GM12891 (cell line): ENCODE data around the gene KRTAP4-6. TPM values are rescaled to one million over a fixed set of nuclear protein-coding genes. Genes with fewer than 3 reads are reported as not detected.
"Not testable (repeated sequence)": the region's sequence is repeated elsewhere in the genome, so short reads cannot be mapped to it uniquely, and the experiment has no call there.

Experiments used
- DNase-seq: peaks from one replicate; pipeline ENCODE4 v3.0.0; 2011; ENCODE audit warnings: low spot score; ENCODE audit not compliant: insufficient read length
- FAIRE-seq: peaks from 2 replicates; lab custom pipeline; 2011; peaks lifted over from hg19 to GRCh38; lab: Jason Lieb, UNC
- PAX5 ChIP-seq: IDR thresholded peaks from 2 replicates; pipeline ENCODE4 v1.6.1; 2011; ENCODE audit warnings: low read length, moderate library complexity, mild to moderate bottlenecking; ENCODE audit not compliant: insufficient read depth, severe bottlenecking
- POLR2A ChIP-seq: IDR thresholded peaks from 2 replicates; pipeline ENCODE4 v1.6.1; 2011; ENCODE audit warnings: low read depth, low read length, control low read depth
- POLR2AphosphoS5 ChIP-seq: IDR thresholded peaks from 2 replicates; pipeline ENCODE4 v1.6.1; 2011; ENCODE audit warnings: low read depth, low read length, control low read depth
- POU2F2 ChIP-seq: IDR thresholded peaks from 2 replicates; pipeline ENCODE4 v1.6.1; 2011; ENCODE audit warnings: low read depth, mild to moderate bottlenecking, control low read depth, low read length, moderate library complexity
- SPI1 ChIP-seq: IDR thresholded peaks from 2 replicates; pipeline ENCODE4 v1.6.1; 2011; ENCODE audit warnings: low read depth, low read length, control low read depth
- TAF1 ChIP-seq: IDR thresholded peaks from 2 replicates; pipeline ENCODE4 v1.6.1; 2011; ENCODE audit warnings: low read depth, low read length, control low read depth
- polyA plus RNA-seq: library from polyadenylated mRNA; unstranded; fragments of >200 nt; gene quantifications from one replicate; pipeline ENCODE4 v1.2.1, GENCODE V29; 2012; ENCODE audit warnings: low read depth, missing spikeins, inconsistent platforms; ENCODE audit not compliant: missing spikeins

Gene KRTAP4-6
- polyA plus RNA-seq, result not detected

DNA sequence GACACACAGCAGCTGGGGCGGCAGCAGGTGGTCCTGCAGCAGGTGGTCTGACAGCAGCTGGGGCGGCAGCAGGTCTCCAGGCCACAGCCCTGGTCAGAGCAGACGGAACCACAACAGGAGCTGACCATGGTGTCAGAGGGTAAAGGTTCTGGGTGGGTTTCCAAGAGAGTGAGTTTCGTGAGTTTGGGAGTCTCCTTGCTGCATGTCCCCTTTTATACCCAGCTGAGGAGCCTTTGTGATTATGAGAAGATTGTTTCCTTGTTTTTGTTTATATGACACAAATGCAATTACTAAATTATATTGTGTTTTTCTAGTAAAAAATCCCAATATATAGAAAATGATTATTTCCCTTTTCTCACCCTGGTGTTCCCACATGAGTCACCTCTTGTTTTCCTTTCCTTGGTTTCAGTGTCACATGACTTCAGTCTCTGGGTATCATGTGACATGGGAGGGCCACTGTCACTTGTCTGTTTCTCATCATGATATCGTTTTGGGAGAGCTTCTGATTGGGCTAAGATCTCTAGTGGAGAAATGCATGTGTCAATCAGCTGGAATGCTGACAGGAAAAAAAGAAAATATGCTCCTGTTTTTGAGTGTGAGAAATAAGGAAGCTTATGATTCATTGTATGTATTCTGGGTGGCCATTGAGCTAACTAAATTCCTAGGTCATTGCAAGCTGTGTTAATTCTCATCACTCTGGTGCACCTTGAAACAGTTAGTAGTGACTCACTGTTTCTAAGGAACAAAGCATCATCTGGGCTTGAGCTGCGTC, at the start of gene KRTAP4-6:
Gene KRTAP4-6, minus strand, starts transcription at position 185 of the 772 bp plus-strand sequence. Its CDS starts 57 bp downstream, at position 128.
- FAIRE-seq (no peak), DNase-seq (no peak)
- TF ChIP-seq PAX5, result no peak
- TF ChIP-seq TAF1, result no peak
- TF ChIP-seq SPI1, result no peak
- TF ChIP-seq POU2F2, result no peak
- no peak for TF ChIP-seq POLR2AphosphoS5
- no peak for TF ChIP-seq POLR2A

GRCh38 chr17:41189837-41190318, 49.5 kb upstream of the KRTAP4-6 start, which contains the start of gene KRTAP9-1:
TSS of gene KRTAP9-1 (plus strand) at chr17:41189887. CDS start at chr17:41189887, 0 bp downstream.
- not testable (repeated sequence) for FAIRE-seq, DNase-seq

DNA sequence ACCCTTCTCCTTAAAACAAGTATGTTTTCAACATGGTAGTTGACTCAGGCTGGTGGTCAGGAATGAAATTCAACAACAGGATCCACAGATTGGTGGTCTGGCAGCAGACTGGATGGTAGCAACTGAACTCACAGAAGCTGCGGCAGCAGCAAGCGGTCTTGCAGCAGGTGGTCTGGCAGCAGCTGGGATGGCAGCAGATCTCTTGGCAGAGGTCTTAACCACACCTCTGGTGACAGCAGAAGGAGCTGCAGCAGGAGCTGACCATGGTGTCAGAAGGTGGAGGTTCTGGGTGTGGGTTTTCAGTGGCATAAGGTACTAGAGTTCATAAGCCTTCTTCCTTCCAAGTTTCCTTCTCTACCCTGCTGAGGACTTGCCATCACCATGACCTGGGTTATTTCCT, 46.5 kb upstream of the KRTAP4-6 start:
- FAIRE-seq, result no peak
- no peak for DNase-seq
- TF ChIP-seq POU2F2 (no peak), POLR2A (no peak), POLR2AphosphoS5 (no peak), TAF1 (no peak), PAX5 (no peak), SPI1 (no peak)

- no peak for FAIRE-seq
Measured at GRCh38 chr17:41185001-41185400, 44.7 kb upstream of the KRTAP4-6 start.

DNA sequence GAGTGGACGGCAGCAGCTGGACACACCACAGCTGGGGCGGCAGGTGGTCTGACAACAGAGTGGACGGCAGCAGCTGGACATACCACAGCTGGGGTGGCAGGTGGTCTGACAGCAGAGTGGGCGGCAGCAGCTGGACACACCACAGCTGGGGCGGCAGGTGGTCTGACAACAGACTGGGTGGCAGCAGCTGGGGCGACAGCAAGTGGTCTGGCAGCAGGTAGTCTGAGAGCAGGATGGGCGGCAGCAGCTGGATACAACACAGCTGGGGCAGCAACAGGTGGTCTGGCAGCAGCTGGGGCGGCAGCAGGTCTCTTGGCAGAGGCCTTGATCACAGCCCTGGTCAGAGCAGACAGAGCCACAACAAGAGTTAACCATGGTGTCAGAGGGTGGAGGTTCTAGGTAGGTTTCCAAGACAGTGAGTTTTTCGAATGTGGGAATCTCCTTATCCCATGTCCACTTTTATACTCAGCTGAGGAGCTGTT, 44.2 kb upstream of the KRTAP4-6 start, which contains the start of gene KRTAP4-1:
Gene KRTAP4-1, minus strand, starts transcription at position 432 of the 482 bp plus-strand sequence. Its CDS starts 57 bp downstream, at position 375.
- FAIRE-seq (no peak), DNase-seq (no peak)
- no peak for TF ChIP-seq SPI1

More at GRCh38 chr17:41185001-41185400, 44.7 kb upstream of the KRTAP4-6 start:
- TF ChIP-seq POLR2A (no peak), PAX5 (no peak), POLR2AphosphoS5 (no peak), POU2F2 (no peak)
- no peak for DNase-seq

DNA sequence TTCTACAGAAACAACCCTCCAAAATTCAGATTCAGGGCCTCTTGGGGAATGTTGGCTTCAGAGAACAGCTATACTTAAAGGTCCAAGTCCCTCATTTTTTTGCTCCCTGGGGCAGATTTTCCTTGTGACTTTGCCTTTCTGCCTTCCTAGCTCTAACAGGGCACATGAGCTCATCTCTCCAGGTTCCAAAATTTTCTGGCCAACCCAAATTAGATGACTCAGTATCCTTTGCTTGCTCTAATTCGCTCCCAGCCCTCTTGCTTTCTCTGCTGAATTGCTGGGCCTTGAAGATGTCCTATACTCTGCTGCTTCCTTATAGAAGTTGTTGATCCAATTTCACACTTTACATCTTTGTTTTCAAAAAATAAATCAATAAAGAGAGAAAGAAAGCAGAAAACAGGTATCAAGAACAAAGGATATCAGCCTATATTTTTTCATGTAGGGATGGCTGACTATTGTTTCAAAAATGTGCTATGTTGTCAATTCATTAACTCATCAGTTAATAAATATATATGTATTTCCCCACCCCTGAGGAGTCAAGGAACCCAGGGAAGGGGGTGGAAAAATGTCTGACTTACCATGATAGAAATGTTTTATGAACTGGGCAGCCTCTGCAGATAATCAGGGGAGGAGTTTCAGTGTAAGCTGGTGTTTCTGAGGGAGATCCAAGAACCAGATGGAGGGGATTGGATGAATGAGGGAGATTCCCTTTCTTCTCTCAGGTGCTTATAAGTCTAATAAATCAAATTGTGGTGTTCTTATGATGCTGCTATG, 38.7 kb upstream of the KRTAP4-6 start:
- no peak for TF ChIP-seq POLR2AphosphoS5
- no peak for TF ChIP-seq POU2F2
- TF ChIP-seq TAF1, result no peak
- TF ChIP-seq SPI1, result no peak
- TF ChIP-seq POLR2A, result no peak
- TF ChIP-seq PAX5, result no peak
- FAIRE-seq (no peak), DNase-seq (no peak)

GRCh38 chr17:41178341-41178740, 38.0 kb upstream of the KRTAP4-6 start:
- no peak for FAIRE-seq
- TF ChIP-seq POLR2AphosphoS5 (no peak), PAX5 (no peak), SPI1 (no peak), POU2F2 (no peak), POLR2A (no peak), TAF1 (no peak)
- DNase-seq, result no peak

DNA sequence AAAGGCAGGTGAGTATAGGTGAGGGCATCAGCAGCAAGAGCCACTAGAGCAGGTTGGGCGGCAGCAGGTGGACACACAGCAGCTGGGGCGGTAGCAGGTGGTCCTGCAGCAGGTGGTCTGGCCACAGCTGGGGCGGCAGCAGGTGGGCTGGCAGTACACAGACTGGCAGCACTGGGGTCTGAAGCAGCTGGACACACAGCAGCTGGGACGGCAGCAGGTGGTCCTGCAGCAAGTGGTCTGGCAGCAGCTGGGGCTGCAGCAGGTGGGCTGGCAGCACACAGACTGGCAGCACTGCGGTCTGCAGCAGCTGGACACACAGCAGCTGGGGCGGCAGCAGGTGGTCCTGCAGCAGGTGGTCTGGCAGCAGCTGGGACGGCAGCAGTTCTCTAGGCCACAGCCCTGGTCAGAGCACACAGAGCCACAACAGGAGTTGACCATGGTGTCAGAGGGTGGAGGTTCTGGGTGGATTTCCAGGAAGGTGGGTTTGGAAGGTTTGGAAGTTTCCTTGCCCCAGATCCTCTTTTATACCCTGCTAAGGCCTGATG, 37.5 kb upstream of the KRTAP4-6 start, which contains the start of gene KRTAP4-2:
Gene KRTAP4-2, minus strand, starts transcription at position 495 of the 545 bp plus-strand sequence. Its CDS starts 57 bp downstream, at position 438.
- no peak for FAIRE-seq
- TF ChIP-seq TAF1 (no peak), PAX5 (no peak), POLR2A (no peak), SPI1 (no peak), POU2F2 (no peak), POLR2AphosphoS5 (no peak)
- no peak for DNase-seq

DNA sequence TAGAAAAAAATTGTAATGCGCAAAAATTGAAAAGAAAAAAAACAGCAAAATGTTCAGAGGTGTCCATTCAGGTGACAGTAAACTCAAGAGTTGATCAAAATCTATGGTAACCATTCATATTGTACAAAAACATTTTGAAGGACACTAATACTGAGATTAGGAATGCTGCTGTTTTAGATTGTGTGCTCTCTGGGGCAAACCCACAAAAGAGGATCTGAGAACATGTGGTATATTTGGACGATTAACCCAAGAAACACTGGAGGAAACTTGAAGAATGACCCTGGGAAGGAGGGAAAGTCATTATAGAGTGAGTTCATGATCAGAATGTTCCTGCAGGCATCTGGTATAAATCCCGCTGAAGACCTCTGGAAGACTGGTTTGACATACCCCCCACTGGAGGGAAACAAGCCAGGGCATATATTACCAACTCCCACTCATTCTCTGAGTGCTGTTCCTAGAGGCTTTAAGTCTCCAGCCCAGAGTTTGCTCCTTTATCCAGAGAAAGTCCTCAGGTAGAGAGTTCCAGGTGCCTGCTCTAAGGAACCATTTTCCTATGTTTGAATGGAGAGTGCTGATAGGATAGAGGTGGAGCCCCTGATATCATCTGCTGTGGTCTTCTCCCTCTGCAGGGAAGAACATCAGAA, 36.5 kb upstream of the KRTAP4-6 start:
- no peak for TF ChIP-seq POLR2A
- TF ChIP-seq SPI1, result peak; percentile 88
- TF ChIP-seq POLR2AphosphoS5, result no peak
- DNase-seq, result no peak
- no peak for FAIRE-seq

DNA sequence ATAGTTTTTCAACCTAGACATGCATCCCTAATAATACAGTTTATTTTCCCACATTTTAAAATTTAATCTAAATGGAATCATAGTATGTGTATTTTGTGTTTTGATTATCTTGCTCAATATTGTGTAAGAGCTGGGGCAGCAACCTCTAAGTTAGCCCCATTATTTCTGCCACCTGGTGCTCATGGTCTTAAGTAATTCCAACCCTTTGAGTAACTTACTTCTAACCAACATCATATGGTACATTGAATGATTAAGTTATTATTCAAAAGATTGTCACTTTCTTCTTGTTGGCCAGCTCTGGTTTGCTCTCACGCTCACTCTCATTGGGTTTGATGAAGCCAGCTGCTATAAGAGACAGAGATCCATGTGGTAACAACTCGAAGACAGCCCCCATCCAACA, 31.5 kb upstream of the KRTAP4-6 start:
- TF ChIP-seq POLR2A (no peak), PAX5 (no peak), POLR2AphosphoS5 (no peak), SPI1 (no peak), TAF1 (no peak), POU2F2 (no peak)
- DNase-seq (no peak), FAIRE-seq (no peak)
